Caco-2 (cell line): ENCODE data around the gene SMARCB1. TPM values are rescaled to one million over a fixed set of nuclear protein-coding genes. Genes with fewer than 3 reads are reported as not detected.

ENCODE experiments used
- BruUV-seq: library from RNA; stranded (reverse); fragments of 400-500 nt; replicated peaks from 2 replicates; lab custom pipeline; 2021; lab: Mats Ljungman, UMichigan
- CTCF ChIA-PET: fragments of 300-600 bp; sonication (Branson Sonifier 250); formaldehyde crosslinking; loops from one replicate; lab custom pipeline; 2022; ENCODE audit warnings: antibody characterized with exemption; lab: Charles Lee
- POLR2A ChIA-PET: fragments of 300-600 bp; sonication (Branson Sonifier 250); formaldehyde crosslinking; loops from one replicate; lab custom pipeline; 2022; ENCODE audit warnings: antibody characterized with exemption; lab: Charles Lee
- DNase-seq, 2 experiments: peaks; one replicate each; pipeline versions ENCODE4 v3.0.0 to v3.0.0-alpha.2; 2020 to 2022
- H3K27me3 ChIP-seq: replicated peaks from 2 replicates; pipeline ENCODE4 v1.6.0; 2011; ENCODE audit warnings: low read length; ENCODE audit not compliant: control insufficient read depth, insufficient read depth
- H3K36me3 ChIP-seq: 2 replicates; pipeline ENCODE4 v1.5.1; 2011; ENCODE audit warnings: low read length; ENCODE audit not compliant: control insufficient read depth, insufficient read depth
- H3K4me1 ChIP-seq: fragments of 250-450 bp; sonication (Bioruptor Pico); 2 replicates; pipeline ENCODE4 v1.5.1; 2020; ENCODE audit warnings: mild to moderate bottlenecking
- H3K4me3 ChIP-seq: 2 replicates; pipeline ENCODE4 v1.5.1; 2011; ENCODE audit warnings: low read depth, mild to moderate bottlenecking, control low read depth, low read length
- H3K9me3 ChIP-seq: fragments of 250-450 bp; sonication (Bioruptor Pico); 2 replicates; pipeline ENCODE4 v1.5.1; 2020; ENCODE audit warnings: mild to moderate bottlenecking, moderate library complexity
- H3K27ac Mint-ChIP-seq: one replicate; pipeline ENCODE4 v1.8.0; 2022; ENCODE audit warnings: mixed read lengths; ENCODE audit not compliant: unreplicated experiment
- H3K27me3 Mint-ChIP-seq: one replicate; pipeline ENCODE4 v1.8.0; 2022; ENCODE audit warnings: mixed read lengths; ENCODE audit not compliant: insufficient read depth, unreplicated experiment
- H3K36me3 Mint-ChIP-seq: one replicate; pipeline ENCODE4 v1.8.0; 2022; ENCODE audit warnings: mild to moderate bottlenecking, mixed read lengths; ENCODE audit not compliant: insufficient read depth, unreplicated experiment
- H3K4me1 Mint-ChIP-seq: one replicate; pipeline ENCODE4 v1.8.0; 2022; ENCODE audit warnings: low read depth, mixed read lengths; ENCODE audit not compliant: unreplicated experiment
- H3K4me3 Mint-ChIP-seq: one replicate; pipeline ENCODE4 v1.8.0; 2022; ENCODE audit warnings: mild to moderate bottlenecking, moderate library complexity, mixed read lengths; ENCODE audit not compliant: unreplicated experiment
- H3K9me3 Mint-ChIP-seq: one replicate; pipeline ENCODE4 v1.8.0; 2022; ENCODE audit warnings: mixed read lengths; ENCODE audit not compliant: unreplicated experiment
- CTCF ChIP-seq, 2 experiments: fragments of 200-600 bp in 1 of 2; IDR thresholded peaks; 1 replicate in 1 of 2; 2 replicates in 1 of 2; pipeline versions ENCODE4 v1.5.1 to v1.8.0; 2011 to 2022; ENCODE audit warnings: antibody characterized with exemption in 1 of 2, control low read depth in 1 of 2, inconsistent platforms in 1 of 2, low read depth in 1 of 2, low read length in 1 of 2, mild to moderate bottlenecking in 1 of 2, moderate library complexity in 1 of 2; ENCODE audit not compliant: insufficient read depth in 1 of 2, severe bottlenecking in 1 of 2, unreplicated experiment in 1 of 2
- intact Hi-C: fragments of 100-400 bp; cut with micrococcal nuclease; formaldehyde crosslinking; loops from one replicate; pipeline ENCODE4 v1.10.0; 2022; ENCODE audit not compliant: unreplicated experiment
- total RNA-seq: library from RNA; stranded (reverse); gene quantifications from 2 replicates; pipeline ENCODE4 v1.2.3, GENCODE V29; 2022

SMARCB1 gene
- total RNA-seq, 1 experiment from 2014 or later: 157 TPM

- no peak within 1 kb of the TSS for H3K4me3 ChIP-seq
- no peaks in the 10 kb centered on the region for H3K4me1 Mint-ChIP-seq
- H3K9me3 Mint-ChIP-seq: no peaks in the 10 kb centered on the region
- no peak within 1 kb of the TSS for H3K27ac Mint-ChIP-seq
- TF ChIP-seq CTCF (IDR thresholded peaks at IDR 0.05; ENCODE audit: insufficient read depth in 1 of 2, low read depth in 1 of 2, low read length in 1 of 2, severe bottlenecking in 1 of 2, unreplicated experiment in 1 of 2): no peak
- no peak for DNase-seq
- no peak within 1 kb of the TSS for H3K4me3 Mint-ChIP-seq
- H3K27me3 ChIP-seq: no peaks in the 10 kb centered on the region
- no TSS peak for BruUV-seq
- H3K36me3 Mint-ChIP-seq: peaks cover 11% of the 10 kb centered on the region
- ChIA-PET CTCF (no interaction called here), POLR2A (interaction anchor here (0.5 to 0.6 kb wide), 2 partner anchors 12 to 151 kb away, joined by 3 to 4 read pairs; partner anchors contain the start of gene ZNF70)
- peaks cover 1% of the 10 kb centered on the region for H3K36me3 ChIP-seq
- H3K4me1 ChIP-seq: peaks cover 7% of the 10 kb centered on the region
- no peaks in the 10 kb centered on the region for H3K9me3 ChIP-seq
- no peaks in the 10 kb centered on the region for H3K27me3 Mint-ChIP-seq
- intact Hi-C loops: no loop called here
Observed at GRCh38 chr22:23762842-23763578, 23.8 kb upstream of the SMARCB1 start, which contains the start of gene C22orf15. Gene C22orf15 (plus strand): TSS chr22:23762990. CDS start chr22:23763307, 317 bp downstream.

DNA sequence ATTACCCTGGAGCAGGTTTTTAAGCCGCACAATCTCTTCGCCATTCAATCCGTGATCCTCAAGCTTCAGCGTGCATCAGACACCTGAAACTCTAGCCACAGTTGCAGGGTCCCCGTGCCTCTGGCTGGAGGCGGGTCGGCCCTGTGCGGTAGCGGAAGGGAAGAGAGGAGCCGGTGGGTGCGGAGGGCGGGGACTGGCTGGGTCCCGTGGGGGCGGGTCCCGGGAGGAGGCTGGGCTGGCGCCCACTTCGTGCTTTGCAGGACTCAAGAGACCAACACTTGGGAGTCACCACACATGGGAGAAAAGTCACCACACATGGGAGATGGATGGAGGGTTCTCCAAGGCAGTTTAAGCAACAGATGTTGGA lies 23.2 kb upstream of the SMARCB1 start:
- H3K9me3 ChIP-seq: no peaks in the 10 kb centered on the region
- intact Hi-C loops: no loop called here
- H3K36me3 ChIP-seq: peaks cover 1% of the 10 kb centered on the region
- no peak for TF ChIP-seq CTCF (IDR thresholded peaks at IDR 0.05; ENCODE audit: insufficient read depth in 1 of 2, low read depth in 1 of 2, low read length in 1 of 2, severe bottlenecking in 1 of 2, unreplicated experiment in 1 of 2)
- H3K27me3 Mint-ChIP-seq: no peaks in the 10 kb centered on the region
- ChIA-PET CTCF (no interaction called here), POLR2A (interaction anchor here (0.5 kb wide), 1 partner anchor 152 kb away, joined by 4 read pairs; no protein-coding TSS in a partner anchor)
- DNase-seq: no peak
- no peak overlapping the region for H3K4me3 ChIP-seq
- no peaks in the 10 kb centered on the region for H3K27me3 ChIP-seq
- peaks cover 7% of the 10 kb centered on the region for H3K4me1 ChIP-seq
- BruUV-seq: no TSS peak
- H3K4me3 Mint-ChIP-seq: no peak overlapping the region
- no peaks in the 10 kb centered on the region for H3K4me1 Mint-ChIP-seq
- H3K27ac Mint-ChIP-seq: no peak overlapping the region
- H3K9me3 Mint-ChIP-seq: no peaks in the 10 kb centered on the region
- peaks cover 11% of the 10 kb centered on the region for H3K36me3 Mint-ChIP-seq

DNA sequence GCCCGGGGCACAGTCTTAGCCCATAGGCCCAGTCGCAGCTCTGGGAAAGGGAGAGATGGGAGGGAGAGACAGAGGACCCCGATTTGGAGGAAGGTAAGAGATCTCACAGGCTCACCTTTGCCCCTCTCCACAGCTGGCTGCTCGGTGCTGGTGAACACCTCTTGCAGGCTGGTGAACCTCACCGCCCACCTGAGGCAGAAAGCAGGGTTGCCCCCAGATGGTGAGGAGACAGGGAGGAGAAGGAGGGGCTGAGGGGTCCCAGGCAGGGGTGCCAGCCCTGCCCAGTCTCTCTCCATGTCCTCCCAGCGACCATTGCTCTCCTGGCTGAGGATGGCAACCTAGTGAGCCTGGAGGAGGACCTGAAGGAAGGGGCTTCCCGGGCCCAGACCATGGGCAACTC lies 22.8 kb upstream of the SMARCB1 start:
- H3K27ac Mint-ChIP-seq: no peak overlapping the region
- no peak for TF ChIP-seq CTCF (IDR thresholded peaks at IDR 0.05; ENCODE audit: insufficient read depth in 1 of 2, low read depth in 1 of 2, low read length in 1 of 2, severe bottlenecking in 1 of 2, unreplicated experiment in 1 of 2)
- Histone ChIP-seq H3K4me1 (peaks cover 7% of the 10 kb centered on the region), H3K27me3 (no peaks in the 10 kb centered on the region), H3K4me3 (no peak overlapping the region), H3K9me3 (no peaks in the 10 kb centered on the region), H3K36me3 (peaks cover 1% of the 10 kb centered on the region)
- H3K4me3 Mint-ChIP-seq: no peak overlapping the region
- DNase-seq: no peak
- H3K9me3 Mint-ChIP-seq: no peaks in the 10 kb centered on the region
- no peaks in the 10 kb centered on the region for H3K27me3 Mint-ChIP-seq
- BruUV-seq: no TSS peak
- intact Hi-C loops: no loop called here
- peaks cover 11% of the 10 kb centered on the region for H3K36me3 Mint-ChIP-seq
- no peaks in the 10 kb centered on the region for H3K4me1 Mint-ChIP-seq
- CTCF ChIA-PET: no interaction called here
- POLR2A ChIA-PET: no interaction called here
